HCT116 (cell line): ENCODE measurements around the gene KIF7. TPM values are rescaled to one million over a fixed set of nuclear protein-coding genes. Genes with fewer than 3 reads are reported as not detected.

Experiments used
- ATAC-seq: fragments of 200-7000 bp; cut with Tn5 transposase; 2 replicates; pipeline ENCODE4 v1.9.1; 2020; ENCODE audit warnings: mild to moderate bottlenecking, moderate library complexity
- BruUV-seq: library from RNA; stranded (reverse); fragments of 400-500 nt; replicated peaks from 2 replicates; lab custom pipeline; 2021; lab: Mats Ljungman, UMichigan
- CTCF ChIA-PET: fragments of 300-600 bp; sonication (Branson Sonifier 250); formaldehyde crosslinking; loops from one replicate; lab custom pipeline; 2021; ENCODE audit warnings: antibody characterized with exemption; lab: Charles Lee
- POLR2A ChIA-PET: fragments of 300-600, 350-600 bp; sonication (Branson Sonifier 250); formaldehyde crosslinking; loops from one replicate; lab custom pipeline; 2021; ENCODE audit warnings: antibody characterized with exemption; lab: Charles Lee
- RAD21 ChIA-PET, 2 experiments: fragments of 300-600 bp; sonication (Branson Sonifier 250); formaldehyde crosslinking; loops; one replicate each; lab custom pipeline; 2023; ENCODE audit warnings: low total read pairs in 2 of 2; ENCODE audit not compliant: uncharacterized antibody in 2 of 2, unreplicated experiment in 2 of 2, low non-redundant PET in 1 of 2; lab: Charles Lee
- DNase-seq: peaks from one replicate; pipeline ENCODE4 v3.0.0-alpha.2; 2010; ENCODE audit warnings: low read depth, low spot score
- H2AFZ ChIP-seq: fragments of 200-600 bp; shearing (Covaris generic), sonication (generic); 2 replicates; pipeline ENCODE4 v1.6.1; 2017; ENCODE audit warnings: low read depth, mixed run types, mixed read lengths, antibody characterized with exemption, low read length; ENCODE audit not compliant: poor library complexity, severe bottlenecking
- H3K27ac ChIP-seq: 2 replicates; pipeline ENCODE4 v1.5.1; 2012; ENCODE audit warnings: low read depth, low read length
- H3K27me3 ChIP-seq: fragments of 200-600 bp; sonication (generic); 2 replicates; pipeline ENCODE4 v1.6.1; 2016; ENCODE audit warnings: mixed run types, low read length, mixed read lengths; ENCODE audit not compliant: insufficient read depth
- H3K36me3 ChIP-seq, 2 experiments: fragments of 200-500 bp in 1 of 2; fragments of 200-600 bp in 1 of 2; sonication (Bioruptor generic) in 1 of 2; sonication (generic) in 1 of 2; 2 replicates each; pipeline versions ENCODE4 v1.5.1 to v1.6.1; 2014 to 2016; ENCODE audit warnings: low read length in 2 of 2, inconsistent platforms in 1 of 2, mixed read lengths in 1 of 2, mixed run types in 1 of 2; ENCODE audit not compliant: insufficient read depth in 2 of 2, control insufficient read depth in 1 of 2
- H3K4me1 ChIP-seq, 2 experiments: fragments of 200-600 bp in 1 of 2; sonication (generic) in 1 of 2; 2 replicates each; pipeline versions ENCODE4 v1.5.1 to v1.6.1; 2012 to 2017; ENCODE audit warnings: low read length in 2 of 2, inconsistent platforms in 1 of 2, mild to moderate bottlenecking in 1 of 2, mixed read lengths in 1 of 2, mixed run types in 1 of 2, moderate library complexity in 1 of 2; ENCODE audit not compliant: insufficient read depth in 2 of 2, control insufficient read depth in 1 of 2
- H3K4me2 ChIP-seq: fragments of 200-600 bp; sonication (generic); 2 replicates; pipeline ENCODE4 v1.6.1; 2017; ENCODE audit warnings: mixed run types, low read length, mixed read lengths
- H3K4me3 ChIP-seq, 2 experiments: fragments of 200-600 bp in 1 of 2; sonication (generic) in 1 of 2; replicated peaks in 1 of 2; 2 replicates each; pipeline ENCODE4 v1.5.1; 2011 to 2016; ENCODE audit warnings: low read length in 2 of 2, control low read depth in 1 of 2, low read depth in 1 of 2, mild to moderate bottlenecking in 1 of 2, mixed read lengths in 1 of 2, mixed run types in 1 of 2
- H3K79me2 ChIP-seq: fragments of 200-600 bp; sonication (generic); 2 replicates; pipeline ENCODE4 v1.6.1; 2017; ENCODE audit warnings: mild to moderate bottlenecking, mixed run types, low read length, moderate library complexity, mixed read lengths; ENCODE audit not compliant: insufficient read depth
- H3K9ac ChIP-seq: fragments of 200-600 bp; sonication (generic); 2 replicates; pipeline ENCODE4 v1.6.1; 2016; ENCODE audit warnings: low read length, mixed read lengths
- H3K9me2 ChIP-seq: fragments of 200-600 bp; sonication (generic), shearing (Covaris generic); 2 replicates; pipeline ENCODE4 v1.6.1; 2017; ENCODE audit warnings: mixed run types, mild to moderate bottlenecking, moderate library complexity; ENCODE audit not compliant: insufficient read depth
- H3K9me3 ChIP-seq, 2 experiments: fragments of 200-500 bp in 1 of 2; fragments of 200-600 bp in 1 of 2; sonication (Bioruptor generic) in 1 of 2; sonication (generic) in 1 of 2; 2 replicates each; pipeline ENCODE4 v1.6.1; 2014 to 2017; ENCODE audit warnings: low read length in 2 of 2, mixed read lengths in 2 of 2, inconsistent platforms in 1 of 2, low read depth in 1 of 2, mild to moderate bottlenecking in 1 of 2, mixed run types in 1 of 2, moderate library complexity in 1 of 2; ENCODE audit not compliant: control insufficient read depth in 1 of 2, insufficient read depth in 1 of 2
- H4K20me1 ChIP-seq: fragments of 200-600 bp; sonication (generic), shearing (Covaris generic); 2 replicates; pipeline ENCODE4 v1.6.1; 2017; ENCODE audit warnings: mixed run types, mild to moderate bottlenecking, moderate library complexity; ENCODE audit not compliant: insufficient read depth
- EGR1 ChIP-seq: IDR thresholded peaks from 2 replicates; pipeline ENCODE4 v1.6.1; 2012; ENCODE audit warnings: low read depth
- POLR2AphosphoS5 ChIP-seq: IDR thresholded peaks from 2 replicates; pipeline ENCODE4 v1.6.1; 2011; ENCODE audit warnings: mild to moderate bottlenecking, low read depth, low read length, moderate library complexity
- SP1 ChIP-seq: IDR thresholded peaks from 2 replicates; pipeline ENCODE4 v1.6.1; 2012; ENCODE audit warnings: low read depth
- SRF ChIP-seq: IDR thresholded peaks from 2 replicates; pipeline ENCODE4 v1.6.1; 2012; ENCODE audit warnings: low read depth
- intact Hi-C: fragments of 100-400 bp; cut with micrococcal nuclease; formaldehyde crosslinking; loops from 2 replicates; pipeline ENCODE4 v1.10.0; 2022
- total RNA-seq: library from RNA; stranded (reverse); gene quantifications from one replicate; pipeline ENCODE4 v1.2.1, GENCODE V29; 2021; ENCODE audit not compliant: unreplicated experiment
- TF ChIP-seq, protein P1 (sequence below): IDR thresholded peaks from 2 replicates; pipeline ENCODE4 v1.6.1; 2012
- TF ChIP-seq, protein P2 (sequence below), 3 experiments: fragments of 200-600 bp in 1 of 3; sonication (generic) in 1 of 3; IDR thresholded peaks in 2 of 3; conservative IDR thresholded peaks in 1 of 3; 2 replicates each; pipeline ENCODE4 v1.5.1; 2012 to 2017; ENCODE audit warnings: low read depth in 2 of 3, low read length in 2 of 3, antibody characterized with exemption in 1 of 3, borderline replicate concordance in 1 of 3, control low read depth in 1 of 3, mild to moderate bottlenecking in 1 of 3, mixed read lengths in 1 of 3, mixed run types in 1 of 3, moderate library complexity in 1 of 3; ENCODE audit not compliant: insufficient read depth in 1 of 3

Gene KIF7
- total RNA-seq, 1 experiment from 2014 or later: 0.12 TPM

DNA sequence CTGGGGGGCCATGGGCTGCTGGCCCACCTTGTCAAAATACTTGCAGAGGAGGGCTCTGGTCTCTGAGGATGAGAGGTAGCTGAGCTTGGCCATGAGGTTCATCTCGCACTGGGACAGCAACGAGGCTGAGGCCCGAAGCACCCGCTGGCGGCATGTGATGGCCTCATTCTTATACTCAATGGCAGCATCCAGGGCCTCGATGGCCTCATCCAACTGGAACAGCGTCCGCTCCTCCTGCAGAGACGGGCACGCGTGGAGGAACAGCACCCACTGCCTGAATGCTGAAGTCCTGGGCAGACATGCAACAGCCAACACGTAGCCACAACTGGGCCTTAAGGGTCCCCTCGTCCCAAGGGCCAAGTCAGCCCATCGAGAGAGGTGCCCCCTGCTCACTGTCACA lies 25.0 kb downstream of the KIF7 start:
- Histone ChIP-seq H4K20me1 (no peaks in the 10 kb centered on the region), H2AFZ (no peak overlapping the region), H3K79me2 (no peaks in the 10 kb centered on the region), H3K9ac (no peak overlapping the region), H3K27me3 (no peaks in the 10 kb centered on the region), H3K36me3 (peaks cover 35 to 52% of the 10 kb centered on the region in 2 experiments), H3K9me3 (no peaks in the 10 kb centered on the region), H3K9me2 (no peaks in the 10 kb centered on the region), H3K27ac (no peak overlapping the region), H3K4me1 (no peaks in the 10 kb centered on the region), H3K4me2 (no peak overlapping the region), H3K4me3 (no peak overlapping the region)
- CTCF ChIA-PET: no interaction called here
- no TSS peak for BruUV-seq
- RAD21 ChIA-PET: no interaction called here
- ATAC-seq (no peak), DNase-seq (no peak)
- intact Hi-C loops: no loop called here
- TF ChIP-seq EGR1: no peak
- POLR2A ChIA-PET: no interaction called here

DNA sequence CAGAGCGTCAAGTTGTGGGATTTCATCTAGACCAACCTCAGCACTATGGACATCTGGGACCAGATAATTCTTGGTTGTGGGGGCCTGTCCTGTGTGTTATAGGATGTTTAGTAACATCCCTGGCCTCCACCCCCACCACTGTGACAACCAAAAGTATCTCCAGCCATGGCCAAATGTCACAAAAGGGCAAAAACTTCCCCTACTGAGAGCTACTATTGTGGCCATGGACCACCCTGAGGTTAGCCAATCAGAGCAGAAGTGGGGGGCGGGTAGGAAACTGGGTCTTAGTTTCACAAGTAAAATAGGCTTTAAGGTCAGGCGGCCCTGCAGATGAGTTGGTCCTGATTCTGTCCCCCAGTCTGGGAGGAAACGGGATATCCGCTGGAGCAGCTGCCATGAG lies 25.4 kb downstream of the KIF7 start:
- Histone ChIP-seq H3K4me3 (no peak overlapping the region), H3K4me2 (no peak overlapping the region), H3K4me1 (no peaks in the 10 kb centered on the region), H3K9me3 (no peaks in the 10 kb centered on the region), H4K20me1 (no peaks in the 10 kb centered on the region), H3K79me2 (no peaks in the 10 kb centered on the region), H3K9ac (no peak overlapping the region), H2AFZ (no peak overlapping the region), H3K27ac (no peak overlapping the region), H3K9me2 (no peaks in the 10 kb centered on the region), H3K27me3 (no peaks in the 10 kb centered on the region), H3K36me3 (peaks cover 39 to 56% of the 10 kb centered on the region in 2 experiments)
- TF ChIP-seq SP1 (no peak), POLR2AphosphoS5 (no peak), SRF (no peak)
- TF ChIP-seq, protein P1, sequence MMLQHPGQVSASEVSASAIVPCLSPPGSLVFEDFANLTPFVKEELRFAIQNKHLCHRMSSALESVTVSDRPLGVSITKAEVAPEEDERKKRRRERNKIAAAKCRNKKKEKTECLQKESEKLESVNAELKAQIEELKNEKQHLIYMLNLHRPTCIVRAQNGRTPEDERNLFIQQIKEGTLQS: no peak
- TF ChIP-seq, protein P2, sequence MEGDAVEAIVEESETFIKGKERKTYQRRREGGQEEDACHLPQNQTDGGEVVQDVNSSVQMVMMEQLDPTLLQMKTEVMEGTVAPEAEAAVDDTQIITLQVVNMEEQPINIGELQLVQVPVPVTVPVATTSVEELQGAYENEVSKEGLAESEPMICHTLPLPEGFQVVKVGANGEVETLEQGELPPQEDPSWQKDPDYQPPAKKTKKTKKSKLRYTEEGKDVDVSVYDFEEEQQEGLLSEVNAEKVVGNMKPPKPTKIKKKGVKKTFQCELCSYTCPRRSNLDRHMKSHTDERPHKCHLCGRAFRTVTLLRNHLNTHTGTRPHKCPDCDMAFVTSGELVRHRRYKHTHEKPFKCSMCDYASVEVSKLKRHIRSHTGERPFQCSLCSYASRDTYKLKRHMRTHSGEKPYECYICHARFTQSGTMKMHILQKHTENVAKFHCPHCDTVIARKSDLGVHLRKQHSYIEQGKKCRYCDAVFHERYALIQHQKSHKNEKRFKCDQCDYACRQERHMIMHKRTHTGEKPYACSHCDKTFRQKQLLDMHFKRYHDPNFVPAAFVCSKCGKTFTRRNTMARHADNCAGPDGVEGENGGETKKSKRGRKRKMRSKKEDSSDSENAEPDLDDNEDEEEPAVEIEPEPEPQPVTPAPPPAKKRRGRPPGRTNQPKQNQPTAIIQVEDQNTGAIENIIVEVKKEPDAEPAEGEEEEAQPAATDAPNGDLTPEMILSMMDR (IDR thresholded peaks at IDR 0.05 in 2 of 3, conservative IDR thresholded peaks at IDR 0.05 in 1 of 3; ENCODE audit: borderline replicate concordance in 1 of 3, insufficient read depth in 1 of 3, low read depth in 2 of 3, low read length in 2 of 3): no peak
- DNase-seq (no peak), ATAC-seq (no peak)
- POLR2A ChIA-PET: no interaction called here
- intact Hi-C loops: no loop called here
- CTCF ChIA-PET: no interaction called here
- RAD21 ChIA-PET: no interaction called here
- no TSS peak for BruUV-seq
